ENCODE results near the gene PTH2.
"Not testable (repeated sequence)": the region's sequence is repeated elsewhere in the genome, so short reads cannot be mapped to it uniquely, and the experiment has no call there.

Gene PTH2

DNA sequence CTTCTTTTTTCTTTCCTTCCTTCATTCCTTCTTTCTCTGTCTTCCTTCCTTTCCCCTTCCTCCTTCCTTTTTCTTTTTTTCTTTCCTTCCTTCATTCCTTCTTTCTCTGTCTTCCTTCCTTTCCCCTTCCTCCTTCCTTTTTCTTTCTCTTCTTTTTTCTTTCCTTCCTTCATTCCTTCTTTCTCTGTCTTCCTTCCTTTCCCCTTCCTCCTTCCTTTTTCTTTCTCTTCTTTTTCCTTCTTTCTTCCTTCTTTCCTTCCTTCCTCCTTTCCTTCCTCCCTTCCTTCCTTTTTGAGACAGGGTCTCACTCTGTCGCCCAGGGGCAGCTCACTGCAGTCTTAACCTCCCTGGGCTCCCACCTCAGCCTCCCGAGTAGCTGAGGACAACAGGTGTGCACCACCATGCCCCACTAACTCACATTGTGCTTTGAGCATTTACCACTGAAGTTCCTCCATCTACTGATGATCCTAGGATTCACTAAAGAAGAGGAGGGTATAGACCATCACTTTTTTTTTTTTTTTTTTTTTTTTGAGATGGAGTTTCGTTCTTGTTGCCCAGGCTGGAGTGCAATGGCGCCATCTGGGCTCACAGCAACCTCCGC lies 21.0 kb upstream of the PTH2 start:
- no CpG with 5 or more reads among the region's 5 CpGs for WGBS, 2 donors (ENCODE audit: extremely low coverage in 2 of 2, insufficient read length in 2 of 2, insufficient replicate concordance in 1 of 2)
- not testable (repeated sequence) for H3K9me3 ChIP-seq (replicated peaks in 1 of 2; ENCODE audit: control insufficient read depth in 2 of 2, insufficient read depth in 1 of 2, low read depth in 1 of 2, low read length in 2 of 2); H2AK5ac ChIP-seq (ENCODE audit: low read depth, low read length); H3K27ac ChIP-seq (replicated peaks; ENCODE audit: low read length); H4K91ac ChIP-seq (ENCODE audit: low read depth, low read length, poor library complexity); H4K8ac ChIP-seq (ENCODE audit: low read depth, low read length); H3K14ac ChIP-seq (ENCODE audit: low read length); DNase-seq (ENCODE audit: low spot score); H2BK12ac ChIP-seq (ENCODE audit: low read length); H3K18ac ChIP-seq (ENCODE audit: low read length); H3K4ac ChIP-seq (ENCODE audit: low read length); H3K9ac ChIP-seq (ENCODE audit: low read depth, low read length, poor library complexity); H2BK120ac ChIP-seq (ENCODE audit: low read depth, low read length); H3K79me1 ChIP-seq (ENCODE audit: low read depth, low read length); H2BK5ac ChIP-seq (ENCODE audit: low read length); H3K4me3 ChIP-seq (ENCODE audit: low read length in 2 of 2); H3K23ac ChIP-seq (ENCODE audit: low read depth, low read length, poor library complexity); H2BK15ac ChIP-seq (ENCODE audit: low read length); H3K4me2 ChIP-seq (ENCODE audit: insufficient read depth, low read length, poor library complexity, severe bottlenecking)
- H2AFZ ChIP-seq (ENCODE audit: low read length) = peak overlapping the region; percentile 99
- H3K4me1 ChIP-seq (ENCODE audit: control insufficient read depth in 2 of 2, insufficient read depth in 1 of 2, low read depth in 1 of 2, low read length in 2 of 2) = peaks cover 0 to 12% of the 10 kb centered on the region in 2 donors
- peaks cover 8 to 32% (median 32%) of the 10 kb centered on the region in 3 experiments for H3K27me3 ChIP-seq (ENCODE audit: control insufficient read depth in 3 of 3, insufficient read depth in 3 of 3, low read depth in 1 of 3, low read length in 3 of 3)
- peaks cover 23 to 28% of the 10 kb centered on the region in 2 donors for H3K36me3 ChIP-seq (replicated peaks in 1 of 2; ENCODE audit: control insufficient read depth in 2 of 2, insufficient read depth in 2 of 2, low read length in 2 of 2)

GRCh38 chr19:49443366-49444099 lies 20.3 kb upstream of the PTH2 start:
- Histone ChIP-seq H2BK12ac (ENCODE audit: low read length) (peak overlapping the region; percentile 90), H2AK5ac (ENCODE audit: low read depth, low read length) (no peak overlapping the region), H3K4ac (ENCODE audit: low read length) (peak overlapping the region; percentile 98), H4K91ac (ENCODE audit: low read depth, low read length, poor library complexity) (no peak overlapping the region), H3K9me3 (replicated peaks in 1 of 2; ENCODE audit: control insufficient read depth in 2 of 2, insufficient read depth in 1 of 2, low read depth in 1 of 2, low read length in 2 of 2) (no peaks in the 10 kb centered on the region), H3K9ac (ENCODE audit: low read depth, low read length, poor library complexity) (peak overlapping the region; percentile 92), H3K14ac (ENCODE audit: low read length) (no peak overlapping the region), H3K4me3 (ENCODE audit: low read length in 2 of 2) (peak overlapping the region; percentile 47 to 84), H3K23ac (ENCODE audit: low read depth, low read length, poor library complexity) (peak overlapping the region; percentile 80), H2AFZ (ENCODE audit: low read length) (peak overlapping the region; percentile 99), H2BK5ac (ENCODE audit: low read length) (peak overlapping the region; percentile 75), H3K27me3 (ENCODE audit: control insufficient read depth in 3 of 3, insufficient read depth in 3 of 3, low read depth in 1 of 3, low read length in 3 of 3) (peaks cover 8 to 38% (median 38%) of the 10 kb centered on the region in 3 experiments), H3K4me1 (ENCODE audit: control insufficient read depth in 2 of 2, insufficient read depth in 1 of 2, low read depth in 1 of 2, low read length in 2 of 2) (peaks cover 0 to 12% of the 10 kb centered on the region in 2 donors), H3K4me2 (ENCODE audit: insufficient read depth, low read length, poor library complexity, severe bottlenecking) (peak overlapping the region; percentile 100), H3K18ac (ENCODE audit: low read length) (peak overlapping the region; percentile 95), H3K79me1 (ENCODE audit: low read depth, low read length) (peaks cover 8% of the 10 kb centered on the region), H2BK120ac (ENCODE audit: low read depth, low read length) (no peak overlapping the region), H4K8ac (ENCODE audit: low read depth, low read length) (no peak overlapping the region), H3K36me3 (replicated peaks in 1 of 2; ENCODE audit: control insufficient read depth in 2 of 2, insufficient read depth in 2 of 2, low read length in 2 of 2) (peaks cover 18 to 22% of the 10 kb centered on the region in 2 donors), H2BK15ac (ENCODE audit: low read length) (peak overlapping the region; percentile 94), H3K27ac (replicated peaks; ENCODE audit: low read length) (peak overlapping the region; percentile 82)
- no CpG with 5 or more reads among the region's 47 CpGs for WGBS, 2 donors (ENCODE audit: extremely low coverage in 2 of 2, insufficient read length in 2 of 2, insufficient replicate concordance in 1 of 2)
- DNase-seq (ENCODE audit: low spot score) = peak; percentile 96

DNA sequence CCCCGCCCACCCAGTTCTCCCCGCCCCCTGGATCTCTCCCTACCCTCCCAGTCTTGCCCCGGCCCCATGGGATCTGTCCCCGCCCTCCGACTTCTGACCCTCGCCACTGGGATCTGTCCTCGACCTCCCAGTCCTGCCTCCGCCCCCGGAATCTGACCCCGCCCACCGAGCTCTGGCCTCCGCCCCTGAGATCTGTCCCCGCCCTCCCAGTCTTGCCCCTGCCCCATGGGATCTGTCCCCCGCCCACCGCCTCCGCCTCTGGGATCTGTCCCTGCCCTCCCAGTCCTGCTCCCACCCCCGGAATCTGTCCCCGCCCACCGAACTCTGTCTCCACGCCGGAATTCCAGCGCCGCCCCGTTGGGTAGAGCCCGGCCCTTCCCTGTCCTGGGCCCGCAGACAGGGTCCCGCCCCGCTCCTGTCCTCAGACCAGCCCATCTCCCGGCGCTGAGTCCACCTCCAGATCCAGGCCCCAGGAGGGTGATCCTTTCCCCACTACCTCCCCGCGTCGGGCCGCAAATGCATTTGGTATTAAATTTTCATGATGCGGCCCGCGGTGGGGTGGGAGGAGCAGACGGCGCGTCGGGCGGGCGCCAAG lies 19.6 kb upstream of the PTH2 start:
- no CpG with 5 or more reads among the region's 43 CpGs for WGBS, 2 donors (ENCODE audit: extremely low coverage in 2 of 2, insufficient read length in 2 of 2, insufficient replicate concordance in 1 of 2)
- Histone ChIP-seq H2BK120ac (ENCODE audit: low read depth, low read length) (no peak overlapping the region), H3K27me3 (ENCODE audit: control insufficient read depth in 3 of 3, insufficient read depth in 3 of 3, low read depth in 1 of 3, low read length in 3 of 3) (peaks cover 8 to 45% (median 45%) of the 10 kb centered on the region in 3 experiments), H2BK15ac (ENCODE audit: low read length) (peak overlapping the region; percentile 94), H2AK5ac (ENCODE audit: low read depth, low read length) (no peak overlapping the region), H2AFZ (ENCODE audit: low read length) (peak overlapping the region; percentile 99), H3K4me2 (ENCODE audit: insufficient read depth, low read length, poor library complexity, severe bottlenecking) (peak overlapping the region; percentile 100), H3K18ac (ENCODE audit: low read length) (peak overlapping the region; percentile 95), H3K23ac (ENCODE audit: low read depth, low read length, poor library complexity) (peak overlapping the region; percentile 80), H3K4me1 (ENCODE audit: control insufficient read depth in 2 of 2, insufficient read depth in 1 of 2, low read depth in 1 of 2, low read length in 2 of 2) (peaks cover 0 to 10% of the 10 kb centered on the region in 2 donors), H3K27ac (replicated peaks; ENCODE audit: low read length) (peak overlapping the region; percentile 82), H4K91ac (ENCODE audit: low read depth, low read length, poor library complexity) (no peak overlapping the region), H3K14ac (ENCODE audit: low read length) (peak overlapping the region; percentile 8), H3K4me3 (ENCODE audit: low read length in 2 of 2) (peak overlapping the region; percentile 47 to 84), H4K8ac (ENCODE audit: low read depth, low read length) (no peak overlapping the region), H2BK5ac (ENCODE audit: low read length) (peak overlapping the region; percentile 75), H3K9ac (ENCODE audit: low read depth, low read length, poor library complexity) (peak overlapping the region; percentile 92), H3K79me1 (ENCODE audit: low read depth, low read length) (peaks cover 4% of the 10 kb centered on the region), H3K4ac (ENCODE audit: low read length) (peak overlapping the region; percentile 98), H3K9me3 (replicated peaks in 1 of 2; ENCODE audit: control insufficient read depth in 2 of 2, insufficient read depth in 1 of 2, low read depth in 1 of 2, low read length in 2 of 2) (no peaks in the 10 kb centered on the region), H3K36me3 (replicated peaks in 1 of 2; ENCODE audit: control insufficient read depth in 2 of 2, insufficient read depth in 2 of 2, low read length in 2 of 2) (peaks cover 12 to 15% of the 10 kb centered on the region in 2 donors), H2BK12ac (ENCODE audit: low read length) (peak overlapping the region; percentile 90)
- DNase-seq (ENCODE audit: low spot score) = peak; percentile 92

GRCh38 chr19:49442354-49442753 lies 19.1 kb upstream of the PTH2 start:
- H3K4me2 ChIP-seq (ENCODE audit: insufficient read depth, low read length, poor library complexity, severe bottlenecking) = peak overlapping the region; percentile 53
- peaks cover 9 to 50% (median 50%) of the 10 kb centered on the region in 3 experiments for H3K27me3 ChIP-seq (ENCODE audit: control insufficient read depth in 3 of 3, insufficient read depth in 3 of 3, low read depth in 1 of 3, low read length in 3 of 3)
- H3K23ac ChIP-seq (ENCODE audit: low read depth, low read length, poor library complexity) = no peak overlapping the region
- H3K14ac ChIP-seq (ENCODE audit: low read length) = no peak overlapping the region
- H3K4me1 ChIP-seq (ENCODE audit: control insufficient read depth in 2 of 2, insufficient read depth in 1 of 2, low read depth in 1 of 2, low read length in 2 of 2) = peaks cover 0 to 10% of the 10 kb centered on the region in 2 donors
- H2BK5ac ChIP-seq (ENCODE audit: low read length) = no peak overlapping the region
- peaks cover 1% of the 10 kb centered on the region for H3K79me1 ChIP-seq (ENCODE audit: low read depth, low read length)
- no peak overlapping the region for H4K91ac ChIP-seq (ENCODE audit: low read depth, low read length, poor library complexity)
- H3K4ac ChIP-seq (ENCODE audit: low read length) = no peak overlapping the region
- peak overlapping the region; percentile 99 for H2AFZ ChIP-seq (ENCODE audit: low read length)
- peak overlapping the region in 1 of 2 donors; percentile 25 for H3K4me3 ChIP-seq (ENCODE audit: low read length in 2 of 2)
- no peaks in the 10 kb centered on the region for H3K9me3 ChIP-seq (replicated peaks in 1 of 2; ENCODE audit: control insufficient read depth in 2 of 2, insufficient read depth in 1 of 2, low read depth in 1 of 2, low read length in 2 of 2)
- H2BK12ac ChIP-seq (ENCODE audit: low read length) = no peak overlapping the region
- H2BK120ac ChIP-seq (ENCODE audit: low read depth, low read length) = no peak overlapping the region
- peak overlapping the region; percentile 3 for H2AK5ac ChIP-seq (ENCODE audit: low read depth, low read length)
- H3K27ac ChIP-seq (replicated peaks; ENCODE audit: low read length) = no peak overlapping the region
- H3K36me3 ChIP-seq (replicated peaks in 1 of 2; ENCODE audit: control insufficient read depth in 2 of 2, insufficient read depth in 2 of 2, low read length in 2 of 2) = peaks cover 9 to 10% of the 10 kb centered on the region in 2 donors
- H2BK15ac ChIP-seq (ENCODE audit: low read length) = no peak overlapping the region
- H3K9ac ChIP-seq (ENCODE audit: low read depth, low read length, poor library complexity) = no peak overlapping the region
- H4K8ac ChIP-seq (ENCODE audit: low read depth, low read length) = no peak overlapping the region
- H3K18ac ChIP-seq (ENCODE audit: low read length) = peak overlapping the region; percentile 50
- WGBS, 2 donors (ENCODE audit: extremely low coverage in 2 of 2, insufficient read length in 2 of 2, insufficient replicate concordance in 1 of 2) = no CpG with 5 or more reads among the region's 11 CpGs
- DNase-seq (ENCODE audit: low spot score) = no peak

Measured in neuronal stem cell (in vitro differentiated cells).